PFSK-1 (cell line): ENCODE measurements around the gene ARL9. TPM values are rescaled to one million over a fixed set of nuclear protein-coding genes. Genes with fewer than 3 reads are reported as not detected.

ENCODE experiments used
- FOXP2 ChIP-seq: optimal IDR thresholded peaks from 2 replicates; pipeline ENCODE3; 2011; ENCODE audit warnings: borderline replicate concordance, control low read depth, inconsistent platforms; ENCODE audit not compliant: insufficient read depth; ENCODE audit errors: extremely low read length, extremely low read depth
- POLR2AphosphoS5 ChIP-seq: IDR thresholded peaks from 2 replicates; pipeline ENCODE4 v1.6.1; 2012; ENCODE audit warnings: low read depth, mild to moderate bottlenecking, control low read depth, low read length, moderate library complexity
- REST ChIP-seq, 2 experiments: IDR thresholded peaks; 2 replicates each; pipeline versions ENCODE4 v1.6.1 to v1.8.0; 2011 to 2012; ENCODE audit warnings: low read depth in 2 of 2, low read length in 2 of 2, control low read depth in 1 of 2, inconsistent platforms in 1 of 2, mild to moderate bottlenecking in 1 of 2, moderate library complexity in 1 of 2; ENCODE audit not compliant: insufficient read depth in 1 of 2
- SIN3A ChIP-seq: IDR thresholded peaks from 2 replicates; pipeline ENCODE4 v1.6.1; 2012; ENCODE audit warnings: mild to moderate bottlenecking, low read length, moderate library complexity, borderline replicate concordance; ENCODE audit not compliant: insufficient read depth
- TAF1 ChIP-seq: IDR thresholded peaks from 2 replicates; pipeline ENCODE4 v1.6.1; 2012; ENCODE audit warnings: low read length, control low read depth, borderline replicate concordance; ENCODE audit not compliant: insufficient read depth
- polyA plus RNA-seq: library from polyadenylated mRNA; unstranded; fragments of >200 nt; gene quantifications from one replicate; pipeline ENCODE4 v1.2.1, GENCODE V29; 2012; ENCODE audit warnings: low read depth, missing spikeins; ENCODE audit not compliant: insufficient read length

The ARL9 gene
- not detected for polyA plus RNA-seq

GRCh38 chr4:56505269-56506130 is at the start of gene ARL9:
ARL9 (plus strand) TSS chr4:56505791; CDS start chr4:56505863, 72 bp downstream.
- TF ChIP-seq FOXP2 (no peak), POLR2AphosphoS5 (0 out of 2 replicates have a peak, but pooled peaks have one; percentile 38)

GRCh38 chr4:56460085-56460484 is 45.5 kb upstream of the ARL9 start:
- TF ChIP-seq POLR2AphosphoS5, result no peak
- no peak for TF ChIP-seq REST (IDR thresholded peaks at IDR 0.05; ENCODE audit: insufficient read depth in 1 of 2, low read depth in 2 of 2, low read length in 2 of 2)
- TF ChIP-seq TAF1, result no peak
- no peak for TF ChIP-seq FOXP2
- TF ChIP-seq SIN3A, result no peak

GRCh38 chr4:56462157-56462556 is 43.4 kb upstream of the ARL9 start:
- no peak; the same call in 1 of the 2 replicates for TF ChIP-seq POLR2AphosphoS5

GRCh38 chr4:56463711-56464110 is 41.9 kb upstream of the ARL9 start:
- TF ChIP-seq TAF1 (no peak), SIN3A (no peak), POLR2AphosphoS5 (no peak), FOXP2 (no peak), REST (IDR thresholded peaks at IDR 0.05; ENCODE audit: insufficient read depth in 1 of 2, low read depth in 2 of 2, low read length in 2 of 2) (no peak)

- TF ChIP-seq REST (IDR thresholded peaks at IDR 0.05; ENCODE audit: insufficient read depth in 1 of 2, low read depth in 2 of 2, low read length in 2 of 2) (no peak), FOXP2 (no peak), TAF1 (no peak), SIN3A (no peak), POLR2AphosphoS5 (no peak)
Observed at GRCh38 chr4:56464581-56464980, 41.0 kb upstream of the ARL9 start.

GRCh38 chr4:56465599-56466295 is 39.8 kb upstream of the ARL9 start:
- TF ChIP-seq FOXP2 (no peak), TAF1 (no peak), REST (IDR thresholded peaks at IDR 0.05; ENCODE audit: insufficient read depth in 1 of 2, low read depth in 2 of 2, low read length in 2 of 2) (no peak), POLR2AphosphoS5 (no peak), SIN3A (no peak)
